22Rv1 (cell line): ENCODE data around the gene SLC35G3.

Source experiments
- H3K27ac ChIP-seq: fragments of 450-650 bp; 2 replicates; pipeline ENCODE4 v1.5.1; 2017
- ZFX ChIP-seq: fragments of 450-650 bp; IDR thresholded peaks from 2 replicates; pipeline ENCODE4 v1.6.1; 2017; ENCODE audit warnings: antibody characterized with exemption, borderline replicate concordance
- TF ChIP-seq, protein P1 (sequence below): fragments of 450-650 bp; IDR thresholded peaks from 2 replicates; pipeline ENCODE4 v1.5.1; 2017; ENCODE audit warnings: mild to moderate bottlenecking

Gene SLC35G3

GRCh38 chr17:35222452-35222851 is 28.3 kb upstream of the SLC35G3 start:
- TF ChIP-seq, protein P1, sequence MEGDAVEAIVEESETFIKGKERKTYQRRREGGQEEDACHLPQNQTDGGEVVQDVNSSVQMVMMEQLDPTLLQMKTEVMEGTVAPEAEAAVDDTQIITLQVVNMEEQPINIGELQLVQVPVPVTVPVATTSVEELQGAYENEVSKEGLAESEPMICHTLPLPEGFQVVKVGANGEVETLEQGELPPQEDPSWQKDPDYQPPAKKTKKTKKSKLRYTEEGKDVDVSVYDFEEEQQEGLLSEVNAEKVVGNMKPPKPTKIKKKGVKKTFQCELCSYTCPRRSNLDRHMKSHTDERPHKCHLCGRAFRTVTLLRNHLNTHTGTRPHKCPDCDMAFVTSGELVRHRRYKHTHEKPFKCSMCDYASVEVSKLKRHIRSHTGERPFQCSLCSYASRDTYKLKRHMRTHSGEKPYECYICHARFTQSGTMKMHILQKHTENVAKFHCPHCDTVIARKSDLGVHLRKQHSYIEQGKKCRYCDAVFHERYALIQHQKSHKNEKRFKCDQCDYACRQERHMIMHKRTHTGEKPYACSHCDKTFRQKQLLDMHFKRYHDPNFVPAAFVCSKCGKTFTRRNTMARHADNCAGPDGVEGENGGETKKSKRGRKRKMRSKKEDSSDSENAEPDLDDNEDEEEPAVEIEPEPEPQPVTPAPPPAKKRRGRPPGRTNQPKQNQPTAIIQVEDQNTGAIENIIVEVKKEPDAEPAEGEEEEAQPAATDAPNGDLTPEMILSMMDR, result no peak
- TF ChIP-seq ZFX, result no peak

GRCh38 chr17:35218915-35219314 is 24.7 kb upstream of the SLC35G3 start:
- TF ChIP-seq, protein P1, result no peak
- no peak for TF ChIP-seq ZFX

More at GRCh38 chr17:35222452-35222851, 28.3 kb upstream of the SLC35G3 start:
- H3K27ac ChIP-seq, result no peak overlapping the region

GRCh38 chr17:35217107-35217506 is 22.9 kb upstream of the SLC35G3 start:
- no peak for TF ChIP-seq ZFX
- TF ChIP-seq, protein P1, result no peak
- no peak overlapping the region for H3K27ac ChIP-seq

More at GRCh38 chr17:35218915-35219314, 24.7 kb upstream of the SLC35G3 start:
- no peak overlapping the region for H3K27ac ChIP-seq

GRCh38 chr17:35214631-35215273 is 20.6 kb upstream of the SLC35G3 start:
- H3K27ac ChIP-seq, result no peak overlapping the region
- TF ChIP-seq ZFX, result no peak
- TF ChIP-seq, protein P1, result no peak

- no peak overlapping the region for H3K27ac ChIP-seq
Observed at GRCh38 chr17:35214192-35214591, 20.0 kb upstream of the SLC35G3 start.

GRCh38 chr17:35213412-35213940 is 19.3 kb upstream of the SLC35G3 start:
- no peak overlapping the region for H3K27ac ChIP-seq
- no peak for TF ChIP-seq ZFX
- TF ChIP-seq, protein P1, result no peak

More at GRCh38 chr17:35214192-35214591, 20.0 kb upstream of the SLC35G3 start:
- TF ChIP-seq, protein P1, result no peak
- no peak for TF ChIP-seq ZFX

GRCh38 chr17:35212668-35213067 is 18.5 kb upstream of the SLC35G3 start:
- TF ChIP-seq ZFX, result no peak
- H3K27ac ChIP-seq, result no peak overlapping the region
